ENCODE results near the gene YOD1. TPM values are rescaled to one million over a fixed set of nuclear protein-coding genes. Genes with fewer than 3 reads are reported as not detected.

YOD1 gene
- 10 to 100 TPM in 1 of 2 donors, 1 to 10 TPM in 1; 8.1 to 10.5 TPM for total RNA-seq

DNA sequence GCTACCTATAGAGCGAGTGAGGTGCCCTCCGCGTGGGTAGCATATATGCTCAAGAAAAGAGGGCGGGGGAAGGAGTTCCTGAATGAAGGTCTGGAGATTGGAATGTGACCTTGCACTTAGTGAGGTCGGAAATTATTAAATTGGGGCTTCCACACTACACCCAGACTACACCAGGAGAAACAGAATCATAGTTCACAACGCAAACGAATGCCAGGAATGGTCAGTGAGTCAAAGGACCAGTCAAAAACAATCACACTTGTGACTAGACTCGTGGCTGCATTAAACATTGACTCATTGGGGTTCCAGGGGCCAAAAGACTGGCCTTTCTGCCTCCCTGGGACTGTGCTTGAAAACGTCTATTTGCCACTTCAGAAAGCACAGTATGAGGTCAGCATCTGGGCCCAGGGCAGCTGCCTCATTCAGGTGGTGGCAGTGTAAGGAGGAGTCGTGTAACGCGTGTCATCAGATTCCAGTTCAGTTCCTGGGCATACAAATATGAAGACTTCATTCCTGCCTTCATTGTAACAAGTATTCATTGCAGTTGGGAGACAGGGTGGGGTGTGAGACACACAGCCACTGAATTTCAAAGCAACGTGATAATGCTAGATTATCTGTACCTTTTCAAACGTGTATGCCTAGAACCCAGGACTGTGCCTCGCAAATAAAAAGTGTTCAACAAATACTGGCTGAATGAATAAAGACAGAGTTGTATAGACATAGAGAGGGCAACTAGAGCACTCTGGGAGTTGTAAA lies at the start of gene YOD1:
YOD1 (minus strand) TSS at position 18 of the 753 bp plus-strand sequence. CDS start 178 bp downstream, outside the sequence.
- H3K4me1 Mint-ChIP-seq (ENCODE audit: low read depth in 2 of 2): peaks cover 32 to 33% of the 10 kb centered on the region in 2 donors
- peak within 1 kb of the TSS; percentile 91 to 99 for H3K27ac Mint-ChIP-seq
- ATAC-seq (no peak), DNase-seq (ENCODE audit: low spot score) (no peak)
- no peaks in the 10 kb centered on the region for H3K27me3 Mint-ChIP-seq
- H3K9me3 Mint-ChIP-seq: no peaks in the 10 kb centered on the region
- peaks cover 10% of the 10 kb centered on the region for H3K36me3 Mint-ChIP-seq
- peak within 1 kb of the TSS; percentile 100 for H3K4me3 Mint-ChIP-seq

DNA sequence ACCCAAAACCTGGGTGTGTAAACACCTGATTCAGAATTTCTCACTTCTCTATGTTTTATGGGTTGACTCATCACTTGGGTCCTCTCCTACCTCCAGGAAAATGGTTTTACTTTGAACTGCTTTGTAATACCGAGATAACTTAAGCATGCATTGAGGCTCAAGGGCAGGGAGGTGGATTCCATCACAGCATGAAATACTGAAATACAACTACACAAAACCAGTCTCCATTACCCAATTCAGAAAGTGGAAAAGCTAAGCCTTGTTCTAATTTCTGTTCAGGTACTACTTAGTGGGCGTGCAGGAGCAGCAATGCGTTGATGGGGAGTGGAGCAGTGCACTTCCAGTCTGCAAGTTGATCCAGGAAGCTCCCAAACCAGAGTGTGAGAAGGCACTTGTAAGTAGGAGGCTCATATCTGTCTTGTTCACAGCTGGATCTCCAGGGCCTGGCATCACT lies 46.9 kb upstream of the YOD1 start:
- Mint-ChIP-seq H3K4me1 (ENCODE audit: low read depth in 2 of 2) (peaks cover 0 to 8% of the 10 kb centered on the region in 2 donors), H3K9me3 (no peaks in the 10 kb centered on the region), H3K27me3 (peaks cover 27 to 49% of the 10 kb centered on the region in 2 donors), H3K27ac (peak overlapping the region in 1 of 2 donors; percentile 12), H3K36me3 (no peaks in the 10 kb centered on the region), H3K4me3 (peak overlapping the region; percentile 7)
- no peak for DNase-seq (ENCODE audit: low spot score)
- peak; percentile 66 to 90 for ATAC-seq

DNA sequence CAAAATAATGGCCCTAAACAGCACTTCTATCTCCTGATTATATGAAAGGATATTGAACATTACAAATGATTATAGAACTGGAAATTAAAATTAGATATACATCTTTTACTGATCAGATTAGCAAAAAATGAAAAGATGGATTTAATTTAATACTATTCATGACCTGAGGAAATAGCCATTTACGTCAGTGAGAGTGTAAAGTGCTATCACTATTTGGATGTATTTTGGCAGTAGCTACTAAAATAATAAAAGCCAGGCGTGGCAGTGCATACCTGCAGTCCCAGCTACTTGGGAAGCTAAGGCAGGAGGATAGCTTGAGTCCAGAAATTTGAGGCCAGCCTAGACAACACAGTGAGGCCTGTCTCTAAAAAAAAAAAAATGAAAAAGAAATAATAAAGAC lies 42.9 kb upstream of the YOD1 start:
- H3K4me3 Mint-ChIP-seq: no peak overlapping the region
- ATAC-seq (no peak), DNase-seq (ENCODE audit: low spot score) (no peak)
- H3K9me3 Mint-ChIP-seq: no peaks in the 10 kb centered on the region
- peaks cover 20 to 26% of the 10 kb centered on the region in 2 donors for H3K27me3 Mint-ChIP-seq
- no peak overlapping the region for H3K27ac Mint-ChIP-seq
- no peaks in the 10 kb centered on the region for H3K36me3 Mint-ChIP-seq
- H3K4me1 Mint-ChIP-seq (ENCODE audit: low read depth in 2 of 2): peaks cover 0 to 8% of the 10 kb centered on the region in 2 donors

DNA sequence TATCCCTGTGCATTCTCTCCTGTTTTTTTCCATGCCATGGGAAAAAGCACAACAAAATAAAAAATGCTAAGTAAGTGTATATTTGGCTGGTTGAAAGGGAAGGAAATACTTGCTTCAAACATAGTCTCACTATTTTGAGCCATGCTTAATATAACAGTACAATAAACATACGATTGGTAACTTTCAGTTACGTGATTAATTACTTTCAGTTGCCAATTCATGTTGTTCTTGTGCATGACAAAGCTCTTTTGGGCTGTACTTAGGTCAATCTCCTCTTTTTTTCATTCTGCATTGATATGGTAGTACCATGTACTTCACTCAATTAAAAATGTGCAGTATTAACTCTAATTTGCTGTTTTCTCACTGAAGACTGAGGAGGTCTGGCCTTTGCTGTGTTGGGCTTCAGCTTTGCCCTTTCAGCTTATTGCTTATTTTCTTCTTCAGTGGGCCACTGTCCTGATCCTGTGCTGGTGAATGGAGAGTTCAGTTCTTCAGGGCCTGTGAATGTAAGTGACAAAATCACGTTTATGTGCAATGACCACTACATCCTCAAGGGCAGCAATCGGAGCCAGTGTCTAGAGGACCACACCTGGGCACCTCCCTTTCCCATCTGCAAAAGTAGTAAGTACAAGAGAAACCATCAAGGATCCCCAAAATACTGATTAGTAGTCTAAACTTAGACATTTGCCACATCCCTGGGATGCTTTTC lies 40.3 kb upstream of the YOD1 start:
- no peak overlapping the region for H3K27ac Mint-ChIP-seq
- H3K36me3 Mint-ChIP-seq: no peaks in the 10 kb centered on the region
- no peaks in the 10 kb centered on the region for H3K9me3 Mint-ChIP-seq
- no peak for ATAC-seq
- H3K27me3 Mint-ChIP-seq: peaks cover 20 to 28% of the 10 kb centered on the region in 2 donors
- no peaks in the 10 kb centered on the region for H3K4me1 Mint-ChIP-seq (ENCODE audit: low read depth in 2 of 2)
- no peak overlapping the region for H3K4me3 Mint-ChIP-seq
- no peak for DNase-seq (ENCODE audit: low spot score)

DNA sequence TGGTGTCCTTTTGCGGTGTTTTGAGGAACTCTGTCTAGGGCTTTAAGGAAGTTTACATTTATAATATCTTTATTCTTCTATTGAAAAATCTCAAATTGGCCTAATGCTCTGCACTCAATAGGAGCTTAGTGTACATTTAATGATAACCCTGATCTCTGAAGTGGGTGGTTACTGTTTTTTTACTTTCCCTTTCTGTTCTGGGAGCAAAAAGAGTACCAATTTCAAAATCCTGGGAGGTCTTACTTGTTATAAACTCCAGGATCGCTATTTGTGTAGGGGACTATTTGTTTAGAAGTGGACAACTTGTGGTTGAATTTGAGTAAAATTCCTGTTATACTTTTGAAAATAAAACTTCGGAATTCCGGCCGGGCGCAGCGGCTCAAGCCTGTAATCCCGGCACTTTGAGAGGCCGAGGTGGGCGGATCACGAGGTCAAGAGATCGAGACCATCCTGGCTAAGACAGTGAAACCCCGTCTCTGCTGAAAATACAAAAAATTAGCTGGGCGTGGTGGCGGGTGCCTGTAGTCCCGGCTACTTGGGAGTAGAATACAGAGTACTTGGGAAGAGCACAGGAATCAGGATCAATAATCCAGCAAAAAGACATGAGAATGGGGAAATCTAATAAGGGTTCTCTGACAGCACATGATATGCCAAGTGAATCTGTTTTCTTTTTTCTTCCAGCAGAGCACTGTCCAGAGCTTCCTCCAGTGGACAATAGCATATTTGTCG lies 38.8 kb upstream of the YOD1 start:
- no peak for DNase-seq (ENCODE audit: low spot score)
- H3K9me3 Mint-ChIP-seq: no peaks in the 10 kb centered on the region

DNA sequence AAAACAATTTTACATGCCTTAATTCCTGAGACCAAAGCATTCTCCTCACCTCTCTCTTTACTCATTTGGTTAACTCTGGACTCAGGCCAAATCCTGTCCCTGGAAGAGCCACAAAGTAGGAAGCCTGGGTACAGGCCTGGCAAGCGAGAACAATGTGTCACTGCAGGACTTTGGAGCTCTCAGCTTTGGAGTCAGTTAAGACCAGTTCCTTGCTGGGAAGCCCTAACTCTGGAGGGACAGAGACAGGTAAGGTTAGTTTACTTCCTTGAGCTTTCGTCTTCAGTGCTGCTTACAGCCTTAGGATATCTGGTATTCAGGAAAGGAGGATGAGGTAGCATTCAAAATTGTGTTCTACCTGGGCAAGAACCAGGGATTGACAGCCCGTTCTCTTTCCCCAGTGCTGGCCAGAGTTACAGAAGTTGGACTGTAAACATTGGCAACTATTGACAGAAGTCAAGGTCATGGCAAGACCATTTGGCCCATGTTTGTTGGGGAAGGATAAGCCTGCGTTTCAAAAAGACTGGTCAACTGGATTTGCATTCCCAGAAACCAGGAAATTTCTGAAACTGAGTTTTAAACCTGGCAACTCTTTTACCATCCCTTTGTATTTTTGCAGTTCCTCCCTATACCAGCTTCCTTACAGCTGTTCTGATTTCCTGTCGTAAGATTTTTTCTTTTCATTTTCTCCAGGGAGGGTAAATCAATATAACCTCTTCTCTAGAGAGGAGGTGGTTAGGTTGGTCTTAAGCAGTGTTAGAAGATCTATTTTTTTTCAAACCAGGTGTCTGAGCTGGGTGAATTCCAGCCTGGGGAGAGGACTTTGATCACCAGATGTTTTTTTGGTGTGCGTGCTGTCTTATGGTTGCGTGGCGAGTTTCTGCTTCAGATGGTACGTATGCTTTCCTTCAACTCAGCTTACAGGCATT lies 38.0 kb upstream of the YOD1 start, which contains the start of gene C4BPB:
C4BPB (plus strand) TSS at position 160 of the 926 bp plus-strand sequence; CDS start at position 832, 672 bp downstream.
- Mint-ChIP-seq H3K27me3 (peaks cover 12 to 23% of the 10 kb centered on the region in 2 donors), H3K4me3 (peak within 1 kb of the TSS; percentile 28), H3K9me3 (no peaks in the 10 kb centered on the region), H3K4me1 (ENCODE audit: low read depth in 2 of 2) (peaks cover 3 to 10% of the 10 kb centered on the region in 2 donors), H3K36me3 (no peaks in the 10 kb centered on the region), H3K27ac (peak within 1 kb of the TSS in 1 of 2 donors; percentile 13)
- DNase-seq (ENCODE audit: low spot score): no peak
- no peak for ATAC-seq

More for the DNA sequence above, 38.8 kb upstream of the YOD1 start:
- H3K4me3 Mint-ChIP-seq: peak overlapping the region; percentile 28
- peaks cover 15 to 20% of the 10 kb centered on the region in 2 donors for H3K27me3 Mint-ChIP-seq
- ATAC-seq: no peak
- H3K36me3 Mint-ChIP-seq: no peaks in the 10 kb centered on the region
- peaks cover 3 to 7% of the 10 kb centered on the region in 2 donors for H3K4me1 Mint-ChIP-seq (ENCODE audit: low read depth in 2 of 2)
- H3K27ac Mint-ChIP-seq: peak overlapping the region in 1 of 2 donors; percentile 13

DNA sequence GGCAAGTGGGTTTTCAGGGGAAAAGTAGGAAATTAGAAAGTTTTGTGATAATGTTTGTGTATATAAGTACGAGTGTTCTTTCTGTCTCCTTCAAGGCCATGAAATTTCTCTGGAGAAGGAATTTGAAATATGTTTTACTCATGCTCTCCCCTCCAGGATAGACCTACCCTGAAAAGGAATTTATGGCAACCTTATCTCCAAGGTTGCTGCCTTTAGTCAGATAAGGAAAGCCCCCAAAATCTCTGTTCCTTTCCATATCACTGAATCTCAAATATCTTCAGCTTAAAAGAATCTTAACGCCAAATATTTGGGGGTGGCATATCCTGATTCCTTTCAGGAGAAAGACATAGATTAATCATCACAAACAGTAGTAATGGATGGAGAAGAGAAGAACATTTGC lies 37.2 kb upstream of the YOD1 start:
- H3K4me1 Mint-ChIP-seq (ENCODE audit: low read depth in 2 of 2): peaks cover 3 to 10% of the 10 kb centered on the region in 2 donors
- no peak overlapping the region for H3K27ac Mint-ChIP-seq
- ATAC-seq: no peak
- H3K27me3 Mint-ChIP-seq: peaks cover 15 to 31% of the 10 kb centered on the region in 2 donors
- H3K4me3 Mint-ChIP-seq: no peak overlapping the region
- no peaks in the 10 kb centered on the region for H3K9me3 Mint-ChIP-seq
- no peaks in the 10 kb centered on the region for H3K36me3 Mint-ChIP-seq
- DNase-seq (ENCODE audit: low spot score): no peak

DNA sequence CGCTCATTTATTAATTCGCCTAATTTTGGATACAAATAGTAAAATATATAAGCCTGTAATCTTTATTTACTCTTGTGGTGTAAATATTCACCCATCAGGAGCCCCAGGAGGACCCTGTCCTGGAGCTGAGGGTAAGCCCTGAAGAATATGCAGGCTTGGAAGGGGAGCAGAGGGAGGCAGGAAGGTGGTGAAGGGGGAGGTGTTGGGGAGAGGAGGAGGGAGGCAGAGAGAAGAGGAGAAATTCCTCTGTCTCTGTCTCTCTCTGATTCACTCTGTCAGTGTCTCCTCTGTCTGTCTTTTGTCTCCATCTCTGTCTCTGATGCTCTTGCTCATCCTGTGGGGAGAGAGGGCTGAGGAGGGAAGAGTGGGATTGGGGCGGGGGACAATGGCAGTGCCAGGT lies 34.9 kb upstream of the YOD1 start:
- H3K9me3 Mint-ChIP-seq: no peaks in the 10 kb centered on the region
- H3K4me3 Mint-ChIP-seq: no peak overlapping the region
- no peak for ATAC-seq
- H3K27ac Mint-ChIP-seq: no peak overlapping the region
- peaks cover 12 to 48% of the 10 kb centered on the region in 2 donors for H3K27me3 Mint-ChIP-seq
- no peak for DNase-seq (ENCODE audit: low spot score)
- H3K36me3 Mint-ChIP-seq: no peaks in the 10 kb centered on the region
- H3K4me1 Mint-ChIP-seq (ENCODE audit: low read depth in 2 of 2): peaks cover 3 to 10% of the 10 kb centered on the region in 2 donors

DNA sequence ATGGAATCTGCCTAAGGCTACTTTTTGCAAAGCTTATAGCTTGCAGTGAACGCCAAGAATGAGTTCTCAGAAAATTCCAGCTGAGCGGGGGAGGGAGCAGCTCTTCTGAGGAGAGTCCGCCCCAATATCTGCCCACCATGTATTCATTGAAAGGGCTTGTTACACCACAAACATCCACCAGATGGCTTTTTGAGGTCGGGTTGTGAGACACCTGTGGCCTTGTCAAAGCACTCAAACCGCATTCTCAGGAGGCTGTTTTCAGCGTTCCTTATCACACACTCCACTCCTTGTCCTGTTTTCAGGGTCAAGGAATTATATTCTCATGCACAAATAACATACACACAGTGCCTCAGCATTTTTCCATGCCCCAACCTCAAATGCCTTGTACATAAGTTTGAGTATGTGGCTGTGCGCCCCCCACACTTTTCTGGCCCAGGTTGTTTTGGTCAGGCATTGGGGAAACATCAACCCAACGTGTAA lies 33.7 kb upstream of the YOD1 start:
- peaks cover 3 to 10% of the 10 kb centered on the region in 2 donors for H3K4me1 Mint-ChIP-seq (ENCODE audit: low read depth in 2 of 2)
- no peaks in the 10 kb centered on the region for H3K9me3 Mint-ChIP-seq
- no peaks in the 10 kb centered on the region for H3K36me3 Mint-ChIP-seq
- no peak overlapping the region for H3K4me3 Mint-ChIP-seq
- peaks cover 12 to 48% of the 10 kb centered on the region in 2 donors for H3K27me3 Mint-ChIP-seq
- no peak for ATAC-seq
- H3K27ac Mint-ChIP-seq: no peak overlapping the region
- DNase-seq (ENCODE audit: low spot score): peak; percentile 63

DNA sequence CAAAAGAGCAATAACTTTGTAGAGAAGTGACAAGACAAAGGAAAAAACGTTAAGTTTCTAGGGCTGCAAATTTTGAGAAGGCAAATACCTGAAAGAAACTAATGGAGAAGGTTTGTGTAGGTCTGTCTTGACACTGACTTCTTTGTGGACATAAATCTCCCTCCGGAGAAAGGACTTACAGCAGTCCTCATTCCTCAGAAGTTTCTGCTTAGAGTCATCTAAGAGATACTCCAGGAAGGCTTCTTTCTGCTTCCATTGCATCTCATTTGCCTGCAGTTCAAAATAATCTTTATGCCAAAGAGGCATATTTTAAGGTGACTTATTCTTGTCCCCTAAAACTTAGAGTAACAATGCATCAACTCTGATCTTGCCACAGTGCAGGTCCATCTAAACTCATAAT lies 33.2 kb upstream of the YOD1 start:
- Mint-ChIP-seq H3K4me3 (no peak overlapping the region), H3K4me1 (ENCODE audit: low read depth in 2 of 2) (peaks cover 3 to 10% of the 10 kb centered on the region in 2 donors), H3K9me3 (no peaks in the 10 kb centered on the region), H3K36me3 (no peaks in the 10 kb centered on the region), H3K27ac (no peak overlapping the region), H3K27me3 (peaks cover 12 to 48% of the 10 kb centered on the region in 2 donors)
- no peak for ATAC-seq
- DNase-seq (ENCODE audit: low spot score): no peak

DNA sequence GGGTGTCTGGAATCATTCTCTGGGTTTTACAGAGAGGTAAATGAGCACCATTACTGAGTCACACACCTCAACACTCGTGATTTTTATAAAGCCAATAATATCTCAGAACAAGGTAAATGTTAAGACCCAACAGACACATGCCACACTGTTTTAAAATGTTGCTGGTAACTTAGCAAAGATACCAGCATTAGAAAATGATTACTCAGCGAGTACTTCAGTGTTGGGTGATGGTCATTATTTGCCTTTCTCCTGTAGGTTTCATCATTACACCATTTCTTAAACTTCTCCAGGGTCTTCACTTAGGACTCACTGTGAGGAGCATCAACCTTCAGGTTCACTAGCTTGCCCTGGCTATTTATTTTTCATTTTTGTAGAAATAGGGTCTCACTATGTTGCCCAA lies 30.8 kb upstream of the YOD1 start:
- Mint-ChIP-seq H3K9me3 (no peaks in the 10 kb centered on the region), H3K27me3 (peaks cover 9 to 42% of the 10 kb centered on the region in 2 donors), H3K4me3 (no peak overlapping the region), H3K27ac (no peak overlapping the region), H3K36me3 (no peaks in the 10 kb centered on the region), H3K4me1 (ENCODE audit: low read depth in 2 of 2) (peaks cover 3 to 10% of the 10 kb centered on the region in 2 donors)
- DNase-seq (ENCODE audit: low spot score) (no peak), ATAC-seq (no peak)

DNA sequence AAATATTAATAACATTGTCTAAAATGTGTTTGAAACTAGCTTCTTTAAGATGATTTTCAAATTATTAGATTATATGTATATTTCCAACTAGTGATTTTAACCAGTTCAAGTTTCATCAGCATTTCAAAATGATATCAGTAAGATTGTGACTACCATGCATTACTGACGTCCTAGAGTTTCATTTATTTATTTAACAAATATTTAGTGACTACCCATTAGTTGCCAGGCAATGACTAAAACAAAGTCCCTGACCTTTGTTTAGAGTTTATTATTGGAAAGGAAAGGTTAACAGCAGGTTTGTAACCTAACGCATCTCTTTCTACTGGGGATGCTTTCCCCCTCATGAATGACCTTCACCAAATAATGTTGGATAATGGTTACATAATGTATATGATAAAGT lies 30.1 kb upstream of the YOD1 start:
- no peak for ATAC-seq
- H3K4me1 Mint-ChIP-seq (ENCODE audit: low read depth in 2 of 2): peaks cover 3 to 10% of the 10 kb centered on the region in 2 donors
- no peak overlapping the region for H3K27ac Mint-ChIP-seq
- no peak for DNase-seq (ENCODE audit: low spot score)
- no peaks in the 10 kb centered on the region for H3K9me3 Mint-ChIP-seq
- H3K27me3 Mint-ChIP-seq: peaks cover 9 to 43% of the 10 kb centered on the region in 2 donors
- no peaks in the 10 kb centered on the region for H3K36me3 Mint-ChIP-seq
- H3K4me3 Mint-ChIP-seq: no peak overlapping the region

All from natural killer cell treated with Interleukin-12 subunit alpha and Interleukin-12 subunit beta and Interleukin-15 and Interleukin-18, amount 100 ng/mL, for 72 hours (primary cell).